GM19193 (cell line): Measurements from ENCODE around the gene SPTBN5.

Experiments used
- POLR2A ChIP-seq: IDR thresholded peaks from 4 replicates; pipeline ENCODE4 v1.6.1; 2011; ENCODE audit not compliant: insufficient read depth, insufficient read length; ENCODE audit errors: extremely low read depth

SPTBN5 gene

DNA sequence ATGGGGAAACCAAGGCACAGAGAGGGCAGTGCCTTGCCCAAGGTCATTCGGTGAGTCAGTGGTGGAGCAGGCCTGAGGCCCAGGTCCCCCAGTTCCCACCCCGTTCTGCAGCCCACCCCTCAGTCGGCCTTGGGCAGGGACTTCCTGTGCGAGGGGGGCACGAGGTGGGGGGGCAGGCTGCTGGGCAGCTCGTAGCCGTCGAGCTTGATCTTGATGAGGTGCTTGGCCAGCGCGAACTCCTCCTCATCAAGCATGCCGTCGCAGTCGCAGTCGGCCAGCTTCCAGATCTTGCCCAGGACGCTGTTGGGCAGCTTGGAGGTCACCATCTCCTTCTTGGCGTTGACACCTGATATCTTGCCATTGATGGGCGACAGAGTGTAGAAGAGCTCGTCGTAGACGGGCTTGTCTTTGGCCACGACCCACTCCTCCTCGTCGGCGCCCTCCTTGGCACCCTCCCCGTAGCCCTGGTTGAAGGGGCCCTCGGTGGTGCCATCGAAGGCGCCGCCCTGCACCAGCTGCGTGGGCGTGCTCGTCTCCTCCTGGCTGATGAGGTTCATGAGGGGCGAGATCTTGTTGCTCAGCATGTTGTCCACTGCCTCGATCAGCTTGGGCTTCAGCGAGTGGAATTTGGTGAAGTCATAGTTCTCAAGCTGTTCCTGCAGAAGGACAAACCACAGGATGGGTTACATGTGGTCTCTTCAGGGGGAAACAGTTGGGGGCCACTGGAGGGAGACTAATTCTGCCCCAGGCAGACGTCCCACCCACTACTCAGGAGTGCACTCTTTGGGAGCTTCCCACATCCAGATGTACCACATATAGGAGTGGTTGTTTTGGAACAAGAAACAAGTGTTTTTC is 6.9 kb upstream of the SPTBN5 start:
- no peak for TF ChIP-seq POLR2A

- no peak for TF ChIP-seq POLR2A
These were observed 6.1 kb upstream of the SPTBN5 start for GRCh38 chr15:41899854-41900442.

GRCh38 chr15:41897363-41897799 is 3.5 kb upstream of the SPTBN5 start:
- peak; percentile 37 for TF ChIP-seq POLR2A

GRCh38 chr15:41896566-41896965 is 2.7 kb upstream of the SPTBN5 start:
- TF ChIP-seq POLR2A: no peak

DNA sequence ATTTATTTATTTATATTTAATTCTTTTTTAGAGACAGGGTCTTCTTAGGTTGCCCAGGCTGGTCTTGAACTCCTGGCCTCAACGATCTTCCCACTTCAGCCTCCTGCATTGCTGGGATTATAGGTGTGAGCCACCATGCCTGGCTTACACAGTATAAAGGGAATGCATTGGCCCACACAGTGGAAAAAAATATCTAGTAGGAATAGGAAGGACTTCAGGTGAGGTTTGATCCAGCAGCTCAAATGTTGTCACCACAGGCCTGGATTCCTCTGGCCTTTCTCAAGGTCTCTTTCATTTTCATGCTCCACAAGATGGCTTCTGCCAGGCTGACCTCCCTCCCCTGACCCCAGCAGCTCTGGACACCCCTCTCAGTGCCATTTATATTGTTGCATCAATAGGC is 2.1 kb upstream of the SPTBN5 start:
- TF ChIP-seq POLR2A: no peak

DNA sequence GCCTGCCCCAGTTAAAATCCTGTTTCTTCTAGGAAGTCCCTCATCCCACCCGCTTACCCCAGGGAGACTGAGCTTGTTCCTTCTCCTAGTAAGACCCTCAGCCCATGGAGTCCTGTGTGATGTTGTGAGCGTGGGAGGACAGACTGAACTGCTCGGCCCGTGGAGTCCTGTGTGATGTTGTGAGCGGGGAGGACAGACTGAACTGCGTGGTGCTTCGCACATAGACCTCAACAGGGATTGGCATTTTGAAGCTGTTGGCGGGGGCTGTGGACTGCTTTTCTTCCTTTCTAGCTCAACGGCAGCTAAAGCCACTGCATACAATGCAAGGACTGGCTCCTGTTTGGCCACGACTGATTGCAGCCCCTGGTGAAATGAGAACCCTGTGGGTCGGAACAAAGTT is 1.6 kb upstream of the SPTBN5 start:
- no peak for TF ChIP-seq POLR2A

DNA sequence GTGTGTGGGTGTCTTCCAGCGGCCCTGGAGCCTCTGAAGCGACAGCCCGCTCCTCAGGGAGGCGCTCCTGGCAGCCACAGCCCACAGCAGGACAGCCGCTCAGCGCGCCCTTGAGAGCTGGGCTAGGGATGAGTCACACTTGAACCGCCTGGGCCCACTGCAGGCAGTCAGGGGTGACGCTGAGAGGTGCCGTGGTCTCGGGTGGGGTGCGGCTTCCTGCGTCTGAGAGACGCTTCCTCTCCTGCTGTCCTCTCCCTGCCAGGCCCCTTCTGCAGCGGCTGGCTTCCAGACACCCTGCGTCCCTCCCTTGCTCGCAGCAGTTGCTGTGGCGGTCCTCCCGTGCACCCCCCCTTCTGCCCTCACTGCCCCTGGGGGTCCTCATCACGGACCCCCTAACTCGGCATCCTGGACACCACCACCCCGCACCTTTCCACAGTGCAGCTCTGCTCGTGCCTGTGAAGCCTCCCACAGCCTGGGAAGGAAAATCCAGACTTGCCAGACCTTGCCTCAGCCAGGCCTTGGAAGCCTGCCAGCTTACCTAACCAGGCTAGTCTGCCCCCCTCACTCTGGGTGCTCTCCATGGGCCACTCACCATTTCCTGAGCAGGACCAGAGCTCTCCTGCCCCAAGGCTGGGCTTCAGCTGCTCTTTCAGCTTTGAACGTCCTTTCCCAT is 1.1 kb upstream of the SPTBN5 start:
- TF ChIP-seq POLR2A: no peak

DNA sequence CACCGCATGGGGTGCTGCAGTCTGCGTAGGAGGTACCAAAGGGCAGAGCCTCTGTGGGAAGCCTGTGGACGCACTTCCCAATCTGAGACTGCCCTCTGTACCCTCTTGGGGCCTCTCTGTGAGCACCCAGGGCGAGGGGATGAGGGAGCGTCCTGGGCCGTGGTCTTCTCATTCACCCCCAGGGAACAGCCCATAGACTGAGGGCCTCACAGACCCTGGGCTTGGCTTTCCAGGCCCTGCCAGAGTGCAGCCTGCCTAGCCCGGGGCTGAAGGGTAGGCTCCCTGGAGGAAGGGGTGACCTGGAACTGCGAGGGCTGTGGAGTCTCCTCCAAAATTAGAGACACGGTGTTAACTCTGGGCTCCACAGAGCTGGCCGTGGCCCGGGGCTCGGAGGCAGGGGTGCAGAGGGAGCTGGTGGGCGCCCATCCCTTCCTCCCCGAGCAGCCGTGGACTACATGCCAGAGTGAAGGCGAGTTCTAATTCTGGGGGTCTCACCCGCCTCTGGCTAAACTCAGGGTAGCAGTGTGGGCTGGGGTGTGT is 468 bp upstream of the SPTBN5 start:
- no peak for TF ChIP-seq POLR2A

- TF ChIP-seq POLR2A: no peak
These were observed 1.0 kb downstream of the SPTBN5 start for GRCh38 chr15:41892621-41893421.

DNA sequence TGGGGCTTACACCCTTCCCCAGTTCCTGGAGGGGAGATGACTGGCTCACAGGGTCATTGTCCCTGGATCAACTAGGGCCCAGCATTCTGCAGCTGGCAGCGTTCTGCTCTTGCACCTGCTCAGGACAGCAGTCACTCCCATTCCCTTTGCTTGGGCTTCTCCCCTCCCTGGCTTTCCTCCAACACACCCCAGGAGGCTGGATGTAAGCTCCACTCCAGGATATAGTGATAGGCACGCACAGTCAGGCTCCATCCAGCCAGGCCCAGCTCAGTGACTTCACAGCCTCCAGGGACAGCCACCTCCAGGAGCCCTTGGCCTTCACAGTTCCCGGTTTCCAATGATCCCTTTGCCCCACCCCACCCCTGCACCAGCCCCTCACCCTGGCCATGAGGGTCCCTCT is 1.9 kb downstream of the SPTBN5 start:
- TF ChIP-seq POLR2A: no peak

- no peak for TF ChIP-seq POLR2A
These were observed 2.6 kb downstream of the SPTBN5 start for GRCh38 chr15:41891226-41891625.

DNA sequence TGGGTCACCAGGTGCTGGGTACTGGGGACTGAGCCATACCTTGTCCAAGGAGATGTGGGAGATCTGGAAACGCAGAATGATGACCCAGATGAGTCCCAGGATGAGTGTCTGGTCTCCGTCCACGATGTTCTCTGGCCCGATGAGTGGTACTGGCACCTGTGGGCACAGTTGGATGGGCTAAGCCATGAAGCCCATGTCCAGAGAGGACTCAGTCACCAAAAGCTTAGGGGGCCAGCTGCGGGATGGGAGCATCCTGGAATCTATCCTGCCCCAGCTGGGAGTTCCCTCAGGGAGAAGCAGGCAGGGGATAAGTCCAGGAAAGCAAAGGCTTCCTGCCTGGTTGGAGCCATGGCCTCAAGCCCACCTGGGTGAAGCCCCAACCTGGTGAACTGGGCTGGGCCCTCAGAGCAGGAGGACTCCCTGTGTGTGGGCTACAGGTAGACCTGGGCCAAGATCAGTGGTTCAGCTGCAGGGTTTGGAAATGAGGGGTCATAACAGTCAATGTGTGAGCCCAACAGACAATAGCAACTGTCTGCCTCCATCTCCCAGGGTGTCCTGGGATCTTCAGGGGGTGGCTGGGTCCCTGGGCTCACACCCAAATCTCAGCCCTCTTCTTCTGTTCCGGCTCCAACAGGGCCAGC is 3.7 kb downstream of the SPTBN5 start:
- TF ChIP-seq POLR2A: no peak

DNA sequence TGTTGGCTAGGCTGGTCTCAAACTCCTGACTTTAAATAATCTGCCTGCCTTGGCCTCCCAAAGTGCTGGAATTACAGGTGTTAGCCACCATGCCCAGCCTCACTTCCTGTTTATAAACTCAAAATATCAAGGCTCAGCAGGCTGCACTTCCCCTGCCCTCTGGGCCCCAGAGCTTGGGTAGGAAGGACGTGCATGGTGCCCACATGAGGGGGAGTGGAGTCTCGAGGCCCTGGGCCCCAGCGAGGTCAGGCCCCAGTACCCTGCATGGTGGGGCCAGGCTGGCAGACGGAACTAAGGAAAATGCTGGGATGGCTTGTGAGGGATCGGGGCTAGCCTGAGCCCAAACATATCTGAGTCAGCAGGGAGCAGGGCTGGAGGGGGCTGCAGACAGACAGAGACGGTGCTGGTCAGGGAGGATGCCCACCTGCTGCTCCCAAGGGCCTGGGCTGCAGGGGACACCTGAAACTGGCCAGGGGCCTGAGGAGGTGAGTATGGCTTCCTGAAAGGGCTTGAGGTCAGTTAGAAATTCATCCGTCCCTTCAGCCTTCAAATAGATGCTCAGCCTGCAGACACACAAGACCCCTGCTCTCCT is 5.1 kb downstream of the SPTBN5 start:
- TF ChIP-seq POLR2A: no peak

- no peak for TF ChIP-seq POLR2A
These were observed 6.0 kb downstream of the SPTBN5 start for GRCh38 chr15:41887893-41888292.
